ENCODE results near the gene LRP4.
"Not testable (repeated sequence)": the region's sequence is repeated elsewhere in the genome, so short reads cannot be mapped to it uniquely, and the experiment has no call there.

Gene LRP4, protein sequence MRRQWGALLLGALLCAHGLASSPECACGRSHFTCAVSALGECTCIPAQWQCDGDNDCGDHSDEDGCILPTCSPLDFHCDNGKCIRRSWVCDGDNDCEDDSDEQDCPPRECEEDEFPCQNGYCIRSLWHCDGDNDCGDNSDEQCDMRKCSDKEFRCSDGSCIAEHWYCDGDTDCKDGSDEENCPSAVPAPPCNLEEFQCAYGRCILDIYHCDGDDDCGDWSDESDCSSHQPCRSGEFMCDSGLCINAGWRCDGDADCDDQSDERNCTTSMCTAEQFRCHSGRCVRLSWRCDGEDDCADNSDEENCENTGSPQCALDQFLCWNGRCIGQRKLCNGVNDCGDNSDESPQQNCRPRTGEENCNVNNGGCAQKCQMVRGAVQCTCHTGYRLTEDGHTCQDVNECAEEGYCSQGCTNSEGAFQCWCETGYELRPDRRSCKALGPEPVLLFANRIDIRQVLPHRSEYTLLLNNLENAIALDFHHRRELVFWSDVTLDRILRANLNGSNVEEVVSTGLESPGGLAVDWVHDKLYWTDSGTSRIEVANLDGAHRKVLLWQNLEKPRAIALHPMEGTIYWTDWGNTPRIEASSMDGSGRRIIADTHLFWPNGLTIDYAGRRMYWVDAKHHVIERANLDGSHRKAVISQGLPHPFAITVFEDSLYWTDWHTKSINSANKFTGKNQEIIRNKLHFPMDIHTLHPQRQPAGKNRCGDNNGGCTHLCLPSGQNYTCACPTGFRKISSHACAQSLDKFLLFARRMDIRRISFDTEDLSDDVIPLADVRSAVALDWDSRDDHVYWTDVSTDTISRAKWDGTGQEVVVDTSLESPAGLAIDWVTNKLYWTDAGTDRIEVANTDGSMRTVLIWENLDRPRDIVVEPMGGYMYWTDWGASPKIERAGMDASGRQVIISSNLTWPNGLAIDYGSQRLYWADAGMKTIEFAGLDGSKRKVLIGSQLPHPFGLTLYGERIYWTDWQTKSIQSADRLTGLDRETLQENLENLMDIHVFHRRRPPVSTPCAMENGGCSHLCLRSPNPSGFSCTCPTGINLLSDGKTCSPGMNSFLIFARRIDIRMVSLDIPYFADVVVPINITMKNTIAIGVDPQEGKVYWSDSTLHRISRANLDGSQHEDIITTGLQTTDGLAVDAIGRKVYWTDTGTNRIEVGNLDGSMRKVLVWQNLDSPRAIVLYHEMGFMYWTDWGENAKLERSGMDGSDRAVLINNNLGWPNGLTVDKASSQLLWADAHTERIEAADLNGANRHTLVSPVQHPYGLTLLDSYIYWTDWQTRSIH (N-terminal part only)

DNA sequence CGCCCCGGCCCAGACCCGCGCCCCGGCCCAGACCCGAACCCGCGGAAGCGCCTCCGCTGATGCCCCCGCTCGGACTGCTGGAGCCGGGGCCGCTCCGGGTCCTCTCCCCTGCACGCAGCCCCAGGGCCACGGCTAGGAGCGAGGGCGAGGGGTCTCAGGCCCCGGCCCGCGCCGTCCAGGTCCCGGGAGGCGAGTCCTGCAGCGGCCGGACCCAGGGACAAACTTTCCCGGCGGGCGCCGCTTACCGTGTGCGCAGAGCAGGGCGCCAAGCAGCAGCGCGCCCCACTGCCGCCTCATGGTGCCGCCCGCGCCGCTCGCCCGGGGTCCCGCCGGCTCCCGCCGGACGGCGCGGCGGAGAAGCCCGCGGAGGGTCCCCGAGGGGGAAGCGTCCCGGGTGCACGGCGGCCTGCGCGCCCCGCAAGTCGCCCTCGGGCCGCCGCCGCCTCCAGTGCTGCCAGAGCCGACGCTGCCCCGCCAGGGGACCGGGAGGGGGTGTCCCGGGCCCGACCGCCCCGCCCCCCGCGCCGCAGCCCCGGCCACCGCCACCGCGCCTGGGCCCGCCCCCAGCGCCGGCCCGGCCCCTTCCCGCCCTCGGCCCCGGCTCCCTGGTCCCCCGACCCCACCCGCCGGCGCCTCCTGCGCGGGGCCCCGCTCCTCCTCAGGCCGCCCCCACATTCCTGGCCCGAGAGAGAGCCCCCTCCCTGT lies at the start of gene LRP4:
Gene LRP4 (minus strand): TSS at position 468 of the 705 bp plus-strand sequence. CDS start 171 bp downstream, at position 297.
- peak; percentile 84 for DNase-seq (ENCODE audit: low spot score)

DNA sequence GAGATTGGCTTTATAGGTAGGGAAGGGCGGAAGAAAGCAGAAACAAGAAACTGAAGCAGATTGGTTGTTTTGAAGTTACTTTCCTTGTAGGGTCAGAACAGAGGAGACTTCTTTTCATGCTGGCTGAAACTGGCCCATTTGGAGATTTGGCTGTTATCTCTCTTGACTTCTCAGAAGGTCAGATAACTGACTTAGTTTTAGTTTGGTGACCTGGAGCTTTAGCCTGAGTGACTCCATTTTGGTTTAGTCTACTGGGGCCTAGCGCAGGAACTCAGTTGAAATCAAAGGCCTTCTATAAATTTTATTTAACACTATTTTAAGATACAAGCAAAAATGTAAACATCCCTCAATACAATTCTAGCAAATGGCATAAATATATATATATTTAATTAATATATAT lies 49.6 kb upstream of the LRP4 start:
- no peak for DNase-seq (ENCODE audit: low spot score)
- FAIRE-seq: no peak

More for the DNA sequence above, at the start of gene LRP4:
- FAIRE-seq: no peak

DNA sequence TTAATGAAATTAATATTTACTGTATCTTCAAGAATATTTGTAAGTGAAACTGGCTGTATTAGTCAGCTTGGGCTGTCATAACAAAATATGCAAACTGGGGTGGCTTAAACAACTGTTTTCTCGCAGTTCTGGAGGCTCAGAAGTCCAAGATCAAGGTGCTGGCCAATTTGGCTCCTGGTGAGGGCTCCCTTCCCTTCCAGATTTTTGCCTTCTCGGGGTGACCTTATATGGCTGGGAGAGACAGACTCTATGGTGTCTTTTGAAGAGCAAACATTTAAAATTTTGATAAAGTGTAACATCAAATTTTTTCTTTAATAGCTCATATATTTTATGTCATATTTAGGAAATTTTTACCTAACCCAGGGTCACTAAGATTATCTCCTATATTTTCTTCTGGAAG lies 48.4 kb upstream of the LRP4 start:
- DNase-seq (ENCODE audit: low spot score) (no peak), FAIRE-seq (no peak)

DNA sequence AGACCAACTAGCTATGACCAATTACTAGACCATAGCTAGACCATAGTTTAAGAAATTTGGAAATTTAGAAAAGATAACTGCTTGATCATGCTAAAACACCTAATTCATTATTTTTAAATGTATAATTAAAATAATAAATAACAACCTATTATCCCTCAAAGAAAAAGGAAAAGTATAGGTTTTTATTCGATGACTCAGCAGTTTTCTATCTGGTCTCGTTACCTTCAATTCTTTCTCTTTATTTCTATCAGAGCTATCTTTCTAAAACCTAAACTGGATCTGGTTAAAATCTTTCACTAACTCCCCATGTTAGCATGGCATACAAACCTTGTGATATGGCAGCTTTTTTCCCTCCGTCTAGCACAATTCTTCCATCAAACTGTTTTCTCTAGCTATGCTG lies 45.5 kb upstream of the LRP4 start:
- FAIRE-seq: no peak

DNA sequence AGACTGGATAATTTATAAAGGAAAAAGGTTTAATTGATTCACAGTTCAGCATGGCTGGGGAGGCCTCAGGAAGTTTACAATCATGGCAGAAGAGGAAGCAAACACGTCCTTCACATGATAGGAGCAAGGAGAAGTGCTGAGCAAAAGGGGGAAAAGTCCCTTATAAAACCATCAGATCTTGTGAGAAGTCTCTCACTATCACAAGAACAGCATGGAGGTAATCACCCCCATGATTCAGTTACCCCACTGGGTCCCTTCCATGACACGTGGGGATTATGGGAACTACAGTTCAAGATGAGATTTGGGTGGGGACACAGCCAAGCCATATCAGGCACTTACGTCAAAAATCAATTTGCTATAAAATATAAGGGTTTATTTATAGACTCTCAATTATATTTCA lies 43.5 kb upstream of the LRP4 start:
- DNase-seq (ENCODE audit: low spot score); FAIRE-seq: not testable (repeated sequence)

More for the DNA sequence above, 45.5 kb upstream of the LRP4 start:
- DNase-seq (ENCODE audit: low spot score): no peak

DNA sequence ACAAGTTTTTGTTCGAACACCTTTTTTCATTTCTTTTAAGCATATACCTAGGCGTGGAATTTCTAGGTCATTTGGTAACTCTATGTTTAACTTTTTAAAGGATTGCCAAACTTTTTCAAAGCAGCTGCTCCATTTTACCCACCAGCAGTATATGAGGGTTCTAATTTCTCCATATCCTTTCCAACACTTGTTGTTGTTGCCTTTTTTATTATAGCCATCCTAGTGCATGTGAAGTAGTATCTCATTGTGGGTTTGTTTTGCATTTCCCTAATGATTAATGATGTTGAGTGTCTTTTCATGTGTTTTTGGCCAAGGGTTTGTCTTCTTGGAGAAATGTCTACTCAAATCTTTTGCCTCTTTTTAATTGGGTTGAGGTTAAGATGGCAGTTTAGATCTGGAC lies 42.7 kb upstream of the LRP4 start:
- DNase-seq (ENCODE audit: low spot score): no peak
- FAIRE-seq: no peak

DNA sequence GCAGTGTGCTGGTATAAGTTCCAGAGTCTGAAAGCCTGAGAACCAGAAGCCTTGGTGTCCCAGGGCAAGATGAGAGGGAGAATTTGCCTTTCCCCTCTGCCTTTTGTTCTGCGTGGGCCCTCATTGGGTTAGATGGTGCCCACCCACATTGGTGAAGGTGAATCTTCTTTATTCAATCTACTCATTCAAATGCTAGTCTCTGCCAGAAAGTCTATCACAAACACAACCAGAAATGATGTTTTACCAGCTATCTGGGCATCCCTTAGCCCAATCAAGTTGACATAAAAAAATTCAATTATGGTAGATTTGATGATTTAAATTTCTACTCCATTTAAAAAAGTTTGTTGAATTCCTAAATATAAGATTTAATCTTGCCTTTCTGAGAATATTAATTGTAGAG lies 40.4 kb upstream of the LRP4 start:
- FAIRE-seq (no peak), DNase-seq (ENCODE audit: low spot score) (no peak)

DNA sequence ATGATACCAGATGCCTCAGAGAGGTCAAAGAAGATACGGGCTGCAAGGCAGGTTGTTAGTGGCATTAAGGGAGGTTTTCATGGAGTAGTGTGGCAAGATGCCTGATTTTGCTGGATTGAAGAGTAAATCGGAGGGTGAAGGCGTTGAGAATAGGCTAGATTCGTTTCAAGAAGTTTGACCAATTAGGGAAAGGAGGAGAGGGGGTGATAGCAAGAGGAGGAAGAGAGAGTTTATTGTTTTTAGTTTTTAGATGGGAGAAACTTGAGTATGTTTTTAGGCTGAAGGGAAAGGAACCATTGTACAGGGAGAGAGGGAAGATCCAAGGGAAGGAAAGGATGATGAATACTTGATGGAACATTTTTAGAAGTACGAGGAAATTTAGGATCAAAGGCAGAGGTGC lies 34.7 kb upstream of the LRP4 start:
- DNase-seq (ENCODE audit: low spot score) (no peak), FAIRE-seq (no peak)

DNA sequence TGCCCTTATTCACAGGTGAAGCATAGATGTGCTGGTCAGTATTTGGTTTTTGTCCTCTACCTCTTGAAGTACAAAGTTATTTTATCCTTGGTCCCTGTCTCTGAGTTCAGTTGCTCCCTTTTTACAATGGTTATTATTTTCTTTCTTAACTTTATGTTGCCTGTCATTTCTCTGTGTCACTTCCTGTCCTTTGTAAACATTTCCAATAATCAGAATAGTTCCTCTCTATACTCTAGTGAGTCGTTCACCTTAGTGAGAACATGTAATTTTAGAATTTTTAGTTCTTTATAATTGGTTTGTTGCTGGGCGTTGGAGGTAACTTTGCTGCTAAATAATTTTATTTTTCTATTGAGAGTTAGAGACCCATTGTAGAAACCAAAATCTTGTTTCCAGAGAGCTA lies 34.2 kb upstream of the LRP4 start:
- FAIRE-seq (no peak), DNase-seq (ENCODE audit: low spot score) (no peak)

DNA sequence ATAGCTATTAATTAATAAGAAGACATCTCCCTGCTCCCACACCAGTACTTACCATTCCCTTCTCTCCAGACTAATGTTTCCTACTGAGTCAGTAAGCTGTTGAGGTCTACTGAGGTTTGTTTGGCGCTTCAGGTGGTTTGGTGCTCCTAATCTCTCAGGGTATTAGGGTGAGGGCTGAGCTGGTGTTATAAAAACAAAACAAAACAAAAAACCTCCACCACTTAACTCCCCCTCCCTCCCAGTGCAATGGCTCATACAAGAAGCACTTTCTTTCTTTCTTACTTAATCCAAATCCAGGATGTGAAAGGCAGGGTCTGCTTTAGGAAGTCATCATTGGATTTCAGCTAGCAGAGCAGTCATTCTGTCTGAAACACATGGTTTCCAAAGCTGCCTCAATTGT lies 33.5 kb upstream of the LRP4 start:
- DNase-seq (ENCODE audit: low spot score) (no peak), FAIRE-seq (no peak)

DNA sequence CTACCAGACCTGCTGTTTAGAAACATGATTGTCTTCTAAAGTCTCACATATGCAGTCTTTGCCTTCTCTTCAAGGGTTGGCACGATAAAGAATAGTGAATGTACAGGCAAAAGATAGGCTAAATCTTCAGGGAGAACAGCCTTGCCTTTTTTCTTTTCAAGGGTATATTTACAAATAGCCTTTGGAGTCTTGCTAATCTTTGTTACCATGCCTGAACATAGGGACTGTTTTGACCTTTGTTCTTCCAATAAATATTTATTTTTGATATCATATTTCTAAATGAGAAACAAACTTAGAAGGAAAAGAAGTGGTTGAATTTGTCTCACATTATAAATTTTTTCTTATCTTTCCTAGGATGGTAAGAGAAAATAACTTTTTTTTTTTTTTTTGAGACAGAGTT lies 30.9 kb upstream of the LRP4 start:
- FAIRE-seq: no peak
- no peak for DNase-seq (ENCODE audit: low spot score)

DNA sequence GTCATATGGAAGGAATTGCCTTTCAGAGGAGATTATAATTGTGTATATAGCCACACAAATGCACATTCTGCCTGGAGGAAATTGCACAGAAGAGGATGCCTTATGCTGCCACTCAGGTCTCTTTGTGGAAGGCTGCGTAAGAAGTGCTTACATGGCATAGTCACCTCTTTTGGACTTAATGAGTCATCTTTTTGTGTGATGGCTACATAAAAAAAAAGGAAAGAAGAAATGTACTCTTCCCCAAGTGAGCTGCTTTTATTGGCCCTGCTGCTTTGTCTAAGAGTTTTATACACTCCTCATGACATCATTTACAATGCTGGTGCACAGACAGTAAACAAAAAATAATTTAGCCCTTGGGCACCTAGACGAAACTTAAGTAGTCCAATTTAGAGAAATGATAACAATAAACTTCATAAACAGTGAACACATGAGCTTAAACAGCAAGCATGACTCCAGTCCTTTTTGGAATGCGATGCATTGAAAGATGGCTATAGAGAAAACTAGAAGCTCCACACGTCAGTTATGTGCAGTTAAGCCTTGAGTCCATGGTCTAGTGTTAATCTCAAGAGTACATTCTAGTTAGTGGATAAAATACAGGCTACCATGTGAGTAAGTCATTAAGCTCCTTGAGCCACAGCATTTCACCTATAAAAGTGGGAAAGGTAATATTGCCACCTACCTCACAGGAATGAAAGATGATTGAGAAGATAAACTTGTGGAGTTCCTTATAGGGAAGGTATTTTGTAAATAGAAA lies 30.2 kb upstream of the LRP4 start:
- peak; percentile 40 for DNase-seq (ENCODE audit: low spot score)

DNA sequence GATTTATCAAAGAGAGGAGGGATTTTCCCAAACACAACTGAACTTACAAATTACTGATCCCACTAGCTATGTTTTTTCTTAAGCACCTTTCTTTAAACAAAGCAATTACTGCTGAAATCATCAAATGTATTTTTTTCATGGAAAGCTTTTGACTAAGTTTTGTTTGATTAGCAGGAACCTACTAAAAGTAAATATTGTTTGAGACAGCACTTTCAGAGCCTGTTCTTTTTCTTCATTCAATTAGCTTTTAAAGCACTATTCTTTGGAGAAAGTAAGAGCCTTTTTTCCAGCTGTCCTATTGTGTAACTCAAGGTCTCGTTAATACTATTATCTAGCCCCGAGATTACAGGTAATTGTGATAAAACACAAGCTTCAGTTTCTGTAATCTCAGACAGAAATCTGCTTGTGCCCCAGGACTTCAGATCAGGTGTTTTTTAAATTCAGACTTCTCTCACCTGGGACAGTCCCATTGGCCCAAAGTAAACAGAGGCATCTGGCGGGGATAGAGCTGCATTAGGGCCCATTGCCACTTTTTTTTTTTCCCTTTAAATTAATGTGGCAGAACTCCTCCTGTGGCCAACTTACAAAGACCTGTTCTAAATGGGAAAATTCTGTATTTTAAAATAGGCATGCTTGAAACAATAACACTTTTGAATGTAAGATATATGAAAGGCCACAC lies 29.2 kb upstream of the LRP4 start:
- DNase-seq (ENCODE audit: low spot score) (no peak), FAIRE-seq (no peak)

More for the DNA sequence above, 30.2 kb upstream of the LRP4 start:
- no peak for FAIRE-seq

DNA sequence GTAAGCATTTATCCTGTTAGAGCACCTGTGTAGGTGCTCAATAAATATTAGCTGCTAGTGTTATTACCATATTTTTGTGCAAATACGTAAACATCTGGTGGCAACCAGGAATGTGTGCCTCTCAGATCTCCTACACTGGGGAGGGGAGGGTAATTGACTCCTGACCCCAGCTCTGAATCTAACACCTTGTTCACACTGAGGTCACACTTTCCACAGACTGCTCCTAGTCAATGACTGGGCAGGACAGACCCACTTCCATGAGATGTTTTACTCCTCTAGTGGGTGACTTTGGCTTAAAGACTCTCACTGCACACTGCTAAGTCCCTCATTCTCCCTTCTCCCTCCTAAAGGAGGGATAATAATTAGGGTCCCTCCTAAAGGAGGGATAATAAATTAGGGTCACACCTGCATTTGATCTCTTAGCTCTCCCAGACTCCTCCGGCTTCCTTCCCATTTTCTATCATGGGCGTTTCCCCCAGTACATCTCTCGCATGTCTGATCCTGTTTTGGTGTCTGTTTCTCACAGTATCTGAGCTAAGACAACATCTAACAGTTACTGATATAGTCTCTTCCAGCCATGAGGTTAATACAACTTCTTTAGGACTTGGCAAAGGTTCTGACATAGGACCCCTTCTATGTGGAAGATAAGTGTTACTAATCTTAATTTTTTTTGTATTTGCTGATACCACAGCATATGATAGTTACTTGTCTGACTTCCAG lies 26.2 kb upstream of the LRP4 start:
- DNase-seq (ENCODE audit: low spot score) (no peak), FAIRE-seq (no peak)

DNA sequence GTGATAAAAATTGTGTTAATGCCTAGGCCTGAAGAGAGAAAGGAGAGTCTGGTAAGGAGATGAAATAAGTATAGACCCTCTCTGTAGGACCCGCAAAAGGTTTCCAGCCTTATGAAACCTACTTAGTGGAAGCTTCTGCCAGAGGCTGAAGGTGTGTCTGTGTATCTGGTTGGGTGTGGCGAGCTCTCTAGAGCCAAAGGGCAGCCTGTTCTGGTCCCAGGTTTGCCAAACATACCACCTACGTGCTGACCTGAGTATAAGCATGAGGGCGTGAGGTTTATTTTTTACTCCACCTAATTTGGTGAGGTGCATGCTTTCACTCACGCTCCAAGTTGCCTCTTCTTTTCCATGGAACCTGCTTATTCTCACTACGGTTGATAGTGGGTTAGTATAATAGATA lies 23.8 kb upstream of the LRP4 start:
- no peak for FAIRE-seq

DNA sequence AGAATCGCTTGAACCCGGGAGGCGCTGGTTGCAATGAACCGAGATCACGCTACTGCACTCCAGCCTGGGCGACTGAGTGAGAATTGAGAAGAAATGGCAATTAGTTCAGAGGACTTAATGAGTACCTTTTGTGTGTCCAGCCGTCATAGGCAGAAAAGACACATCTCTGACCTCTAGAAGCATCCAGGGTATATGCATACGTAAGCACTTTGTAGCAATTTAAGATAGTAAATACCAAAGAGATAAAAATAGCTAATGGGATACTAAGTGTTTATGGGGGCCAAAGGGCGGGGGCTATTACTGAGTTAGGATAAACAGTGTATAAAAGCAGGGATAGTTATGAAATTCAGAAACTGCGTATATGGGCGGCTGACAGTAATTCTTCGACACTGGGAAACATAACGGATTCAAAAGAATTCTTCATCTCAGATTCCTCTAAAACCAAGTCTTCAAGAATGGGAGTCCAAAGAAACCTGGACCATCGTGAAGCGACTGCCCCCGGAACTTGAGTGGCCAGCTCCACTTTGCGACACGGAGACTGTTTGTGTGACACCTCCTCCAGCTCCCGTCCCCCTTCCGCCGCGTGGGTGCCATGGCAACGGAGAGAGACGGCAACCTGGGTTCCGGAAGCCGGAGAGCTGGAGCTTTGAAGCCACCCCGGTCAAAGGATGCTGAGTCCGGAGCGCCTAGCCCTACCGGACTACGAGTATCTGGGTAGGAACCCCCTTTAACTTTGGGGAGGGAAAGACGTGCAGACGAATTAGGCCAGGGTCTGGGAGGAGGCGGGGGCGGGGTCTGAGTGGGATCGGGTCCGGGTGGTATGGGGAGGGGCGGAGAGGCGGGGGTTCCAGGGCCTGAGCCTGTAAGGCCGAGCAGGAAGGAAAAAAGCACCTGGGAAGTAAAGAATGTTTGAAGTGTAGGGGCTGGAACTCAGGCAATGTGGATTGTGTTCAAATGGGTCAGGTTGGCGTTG lies 18.1 kb upstream of the LRP4 start, which contains the start of gene CSTPP1:
Gene CSTPP1 (plus strand): TSS at position 624 of the 973 bp plus-strand sequence. CDS start 45 bp downstream, at position 669.
- FAIRE-seq (no peak), DNase-seq (ENCODE audit: low spot score) (peak; percentile 96)

More for the DNA sequence above, 23.8 kb upstream of the LRP4 start:
- DNase-seq (ENCODE audit: low spot score): no peak

DNA sequence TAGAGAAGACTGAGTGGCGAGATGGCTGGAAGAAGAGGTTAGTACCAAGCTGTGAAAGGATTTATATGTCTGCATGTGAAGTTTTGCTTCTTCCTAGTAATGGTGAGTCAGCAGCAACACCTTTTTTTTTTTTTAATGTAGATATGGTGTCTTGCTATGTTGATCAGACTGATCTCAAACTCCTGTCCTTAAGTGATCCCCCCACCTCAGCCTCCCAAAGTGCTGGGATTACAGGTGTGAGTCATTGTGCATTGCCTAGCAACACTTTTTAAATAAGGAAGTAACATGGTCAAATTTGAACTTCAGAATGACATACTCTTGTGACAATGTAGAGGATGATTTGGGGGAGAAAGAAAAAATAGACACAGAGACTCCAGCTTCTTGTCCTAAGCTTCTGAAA lies 11.7 kb upstream of the LRP4 start:
- no peak for DNase-seq (ENCODE audit: low spot score)
- FAIRE-seq: no peak

DNA sequence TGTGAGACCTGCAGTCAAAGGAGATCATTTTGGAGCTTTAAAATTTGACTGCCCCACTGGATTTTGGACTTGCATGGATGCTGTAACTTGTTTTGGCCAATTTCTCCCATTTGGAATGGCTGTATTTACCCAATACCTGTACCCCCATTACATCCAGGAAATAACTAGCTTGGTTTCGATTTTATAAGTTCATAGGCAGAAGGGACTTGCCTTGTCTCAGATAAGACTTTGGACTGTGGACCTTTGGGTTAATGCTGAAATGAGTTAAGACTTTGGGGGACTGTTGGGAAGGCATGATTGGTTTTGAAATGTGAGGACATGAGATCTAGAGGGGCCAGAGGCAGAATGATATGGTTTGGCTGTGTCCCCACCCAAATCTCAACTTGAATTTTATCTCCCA lies 10.4 kb upstream of the LRP4 start:
- not testable (repeated sequence) for DNase-seq (ENCODE audit: low spot score); FAIRE-seq

Data from urothelium cell line (cell line).